ENCODE data around the gene TMEM213. TPM values are rescaled to one million over a fixed set of nuclear protein-coding genes. Genes with fewer than 3 reads are reported as not detected.

The TMEM213 gene
- total and polyA plus RNA-seq, 2 of the 8 experiments (the other 6 are each of a cell fraction or from before 2014, with no cell fraction given): 0.21 to 0.67 TPM

DNA sequence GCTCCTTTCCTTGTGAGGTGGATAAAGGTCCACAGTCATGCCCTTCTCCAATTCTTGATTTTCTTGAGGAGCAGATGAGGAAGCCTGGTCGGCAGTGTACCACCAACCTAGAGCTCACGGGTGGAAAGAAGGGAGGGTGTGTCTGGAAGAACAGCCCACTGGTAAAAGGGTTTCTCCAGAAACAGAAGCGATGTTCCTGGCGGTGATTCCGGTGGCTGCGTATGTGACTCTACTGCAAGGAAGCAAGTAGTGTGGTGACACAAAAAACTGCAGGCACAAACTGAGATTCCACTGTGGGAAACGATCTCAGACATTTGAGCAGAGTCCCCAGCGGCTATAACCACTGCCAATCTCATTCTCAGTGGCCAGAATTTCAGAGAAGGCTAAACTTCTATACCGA, 66.1 kb downstream of the TMEM213 start:
- H3K9me3 ChIP-seq (ENCODE audit: insufficient read depth in 2 of 2, low read depth in 1 of 2, low read length in 1 of 2): no peaks in the 10 kb centered on the region
- H2BK120ac ChIP-seq (replicated peaks; ENCODE audit: low read depth, low read length): no peak overlapping the region
- FAIRE-seq: no peak
- no peaks in the 10 kb centered on the region for H3K23me2 ChIP-seq (ENCODE audit: low read depth, low read length)
- TF ChIP-seq ZNF274 (IDR thresholded peaks at IDR 0.05; ENCODE audit: borderline replicate concordance, extremely low read depth, low read length) (no peak), TAF1 (IDR thresholded peaks at IDR 0.05; ENCODE audit: low read depth, low read length) (no peak), KDM1A (IDR thresholded peaks at IDR 0.05; ENCODE audit: borderline replicate concordance, low read length) (no peak), SRF (IDR thresholded peaks at IDR 0.05; ENCODE audit: low read depth, low read length) (no peak), EZH2 (IDR thresholded peaks at IDR 0.05; ENCODE audit: low read depth, low read length, severe bottlenecking) (no peak), SP1 (IDR thresholded peaks at IDR 0.05; ENCODE audit: low read depth, low read length) (no peak), MAFK (IDR thresholded peaks at IDR 0.05; ENCODE audit: low read depth, low read length) (no peak), CEBPB (IDR thresholded peaks at IDR 0.05; ENCODE audit: low read depth, low read length) (no peak), RFX5 (IDR thresholded peaks at IDR 0.05; ENCODE audit: borderline replicate concordance, low read depth, low read length) (no peak), EP300 (IDR thresholded peaks at IDR 0.05; ENCODE audit: borderline replicate concordance in 1 of 2, low read depth in 2 of 2, low read length in 2 of 2) (no peak), TBP (IDR thresholded peaks at IDR 0.05; ENCODE audit: low read depth, low read length) (no peak)
- no peak overlapping the region for H2BK12ac ChIP-seq (ENCODE audit: low read depth, low read length)
- H3K4me3 ChIP-seq (ENCODE audit: extremely low read depth in 1 of 4, insufficient read depth in 2 of 4, low read depth in 3 of 4, low read length in 4 of 4): no peak overlapping the region
- no peak overlapping the region for H2BK15ac ChIP-seq (ENCODE audit: low read length)
- no peak overlapping the region for H3K4ac ChIP-seq (replicated peaks; ENCODE audit: insufficient read length, low read depth, low read length)
- H4K5ac ChIP-seq (ENCODE audit: insufficient read length, low read depth, low read length): no peak overlapping the region
- H4K20me1 ChIP-seq (replicated peaks in 1 of 2; ENCODE audit: control insufficient read depth in 1 of 2, insufficient read depth in 2 of 2, low read length in 2 of 2): no peaks in the 10 kb centered on the region
- no peak overlapping the region for H2AK5ac ChIP-seq (ENCODE audit: low read depth, low read length)
- DNase-seq (ENCODE audit: low read depth in 1 of 2, low spot score in 2 of 2): no peak
- peaks cover 3 to 24% (median 10%) of the 10 kb centered on the region in 4 experiments; a peak in 5 of 8 replicates for H3K36me3 ChIP-seq (ENCODE audit: control insufficient read depth in 2 of 4, insufficient read depth in 4 of 4, low read length in 3 of 4)
- ChIA-PET CTCF (ENCODE audit: partially characterized antibody) (no interaction called here), POLR2A (ENCODE audit: partially characterized antibody) (no interaction called here)
- H3K27me3 ChIP-seq (replicated peaks in 1 of 4; ENCODE audit: control insufficient read depth in 3 of 4, extremely low read depth in 1 of 4, insufficient read depth in 3 of 4, low read length in 3 of 4): no peaks in the 10 kb centered on the region
- H3K79me2 ChIP-seq (ENCODE audit: control insufficient read depth in 1 of 2, insufficient read depth in 2 of 2, low read length in 2 of 2): no peaks in the 10 kb centered on the region
- WGBS, 2 experiments (ENCODE audit: extremely low coverage in 1 of 2, insufficient coverage in 1 of 2, insufficient read length in 1 of 2, insufficient replicate concordance in 2 of 2, low coverage in 1 of 2, low lambda C conversion rate in 2 of 2, missing lambda C conversion rate in 1 of 2): 90% methylated on average over 9 of the region's 9 CpGs; no CpG with 5 or more reads in 1 of the 2 experiments
- no peaks in the 10 kb centered on the region for H3K79me1 ChIP-seq (ENCODE audit: low read depth, low read length)
- no peak overlapping the region for H4K91ac ChIP-seq (replicated peaks; ENCODE audit: insufficient read length, low read length)
- H3K4me1 ChIP-seq (replicated peaks in 1 of 4; ENCODE audit: control insufficient read depth in 3 of 4, insufficient read depth in 4 of 4, low read length in 3 of 4): no peaks in the 10 kb centered on the region
- no peak overlapping the region for H3K4me2 ChIP-seq (ENCODE audit: insufficient read depth in 1 of 2, low read depth in 2 of 2, low read length in 2 of 2)
- no peak overlapping the region for H3K14ac ChIP-seq (ENCODE audit: insufficient read length)
- H2BK20ac ChIP-seq (ENCODE audit: low read length): no peak overlapping the region
- no peak overlapping the region for H4K8ac ChIP-seq (ENCODE audit: extremely low read depth, insufficient read depth, low read length)
- no peak overlapping the region for H3K23ac ChIP-seq (ENCODE audit: insufficient read length)
- H3K18ac ChIP-seq (ENCODE audit: extremely low read depth, low read length): no peak overlapping the region
- no peak overlapping the region for H3K56ac ChIP-seq (replicated peaks; ENCODE audit: insufficient read length, low read depth, low read length)
- no peak overlapping the region for H3K27ac ChIP-seq (ENCODE audit: low read depth, low read length)
- no peak overlapping the region for H2BK5ac ChIP-seq (ENCODE audit: low read depth, low read length)
- H3K9ac ChIP-seq (replicated peaks in 1 of 4; ENCODE audit: extremely low read depth in 1 of 4, low read depth in 3 of 4, low read length in 3 of 4): no peak overlapping the region
- no peak overlapping the region for H2AFZ ChIP-seq (ENCODE audit: low read length)

All from H1 (cell line).